Lower leg skin (tissue), 3 donors: Measurements from ENCODE around the gene DDX55.

ENCODE experiments used
- CTCF ChIP-seq, 3 donors: fragments of 450-650 bp; IDR thresholded peaks; one replicate each; pipeline ENCODE4 v1.5.1; 2016; ENCODE audit warnings: antibody characterized with exemption in 3 of 3, mild to moderate bottlenecking in 3 of 3, moderate library complexity in 2 of 3
- POLR2A ChIP-seq, 2 donors: fragments of 450-650 bp; IDR thresholded peaks; one replicate each; pipeline ENCODE4 v1.6.1; 2016 to 2017; ENCODE audit warnings: antibody characterized with exemption in 2 of 2, mild to moderate bottlenecking in 1 of 2, moderate library complexity in 1 of 2

- no peak for TF ChIP-seq CTCF (IDR thresholded peaks at IDR 0.05)
- no peak for TF ChIP-seq POLR2A (IDR thresholded peaks at IDR 0.05)
Observed at GRCh38 chr12:123621101-123621500, 19.2 kb downstream of the DDX55 start.
